ENCODE data around the gene PLIN4. TPM values are rescaled to one million over a fixed set of nuclear protein-coding genes. Genes with fewer than 3 reads are reported as not detected.
"Not testable (repeated sequence)": the region's sequence is repeated elsewhere in the genome, so short reads cannot be mapped to it uniquely, and the experiment has no call there.

The PLIN4 gene
- total RNA-seq (2014; rRNA removed; shearing (Covaris generic); ENCODE audit: low replicate concordance) = 0.24 TPM in 1 of 2 replicates, not detected in the other

GRCh38 chr19:4518345-4519171 lies at the start of gene PLIN4:
Gene PLIN4, minus strand, starts transcription at chr19:4518486. Its CDS starts 214 bp downstream, at chr19:4518272.
- in situ Hi-C loops (cut with HindIII; ENCODE audit: low pct_unique_long_range_greater_than_20kb, low sequenced_read_pairs) = no loop called here

GRCh38 chr19:4567584-4568071 lies 49.3 kb upstream of the PLIN4 start:
- peak; percentile 58 for DNase-seq (ENCODE audit: low read depth)
- in situ Hi-C loops (cut with HindIII; ENCODE audit: low pct_unique_long_range_greater_than_20kb, low sequenced_read_pairs) = no loop called here

More at GRCh38 chr19:4518345-4519171, at the start of gene PLIN4:
- no peak for DNase-seq (ENCODE audit: low read depth)

GRCh38 chr19:4566402-4567051 lies 48.2 kb upstream of the PLIN4 start:
- in situ Hi-C loops (cut with HindIII; ENCODE audit: low pct_unique_long_range_greater_than_20kb, low sequenced_read_pairs) = no loop called here
- no peak for DNase-seq (ENCODE audit: low read depth)

- in situ Hi-C loops (cut with HindIII; ENCODE audit: low pct_unique_long_range_greater_than_20kb, low sequenced_read_pairs); DNase-seq (ENCODE audit: low read depth): not testable (repeated sequence)
These were observed 45.3 kb upstream of the PLIN4 start for GRCh38 chr19:4563562-4563961.

GRCh38 chr19:4562085-4562484 lies 43.8 kb upstream of the PLIN4 start:
- DNase-seq (ENCODE audit: low read depth); in situ Hi-C loops (cut with HindIII; ENCODE audit: low pct_unique_long_range_greater_than_20kb, low sequenced_read_pairs): not testable (repeated sequence)

GRCh38 chr19:4559569-4559968 lies 41.3 kb upstream of the PLIN4 start, which contains the start of gene SEMA6B:
Gene SEMA6B, minus strand, starts transcription at chr19:4559684. Its CDS starts 1,227 bp downstream, at chr19:4558457.
- DNase-seq (ENCODE audit: low read depth) = no peak

GRCh38 chr19:4557971-4558941 lies 40.0 kb upstream of the PLIN4 start:
- no peak for DNase-seq (ENCODE audit: low read depth)
- in situ Hi-C loops (cut with HindIII; ENCODE audit: low pct_unique_long_range_greater_than_20kb, low sequenced_read_pairs) = no loop called here

More at GRCh38 chr19:4559569-4559968, 41.3 kb upstream of the PLIN4 start, which contains the start of gene SEMA6B:
- in situ Hi-C loops (cut with HindIII; ENCODE audit: low pct_unique_long_range_greater_than_20kb, low sequenced_read_pairs) = no loop called here

- in situ Hi-C loops (cut with HindIII; ENCODE audit: low pct_unique_long_range_greater_than_20kb, low sequenced_read_pairs) = no loop called here
- no peak for DNase-seq (ENCODE audit: low read depth)
These were observed 39.1 kb upstream of the PLIN4 start for GRCh38 chr19:4557144-4557970.

GRCh38 chr19:4556597-4557127 lies 38.4 kb upstream of the PLIN4 start:
- peak; percentile 63 for DNase-seq (ENCODE audit: low read depth)
- in situ Hi-C loops (cut with HindIII; ENCODE audit: low pct_unique_long_range_greater_than_20kb, low sequenced_read_pairs) = no loop called here

- in situ Hi-C loops (cut with HindIII; ENCODE audit: low pct_unique_long_range_greater_than_20kb, low sequenced_read_pairs) = no loop called here
- peak; percentile 87 for DNase-seq (ENCODE audit: low read depth)
These were observed 37.6 kb upstream of the PLIN4 start for GRCh38 chr19:4555657-4556561.

GRCh38 chr19:4554717-4555116 lies 36.4 kb upstream of the PLIN4 start:
- in situ Hi-C loops (cut with HindIII; ENCODE audit: low pct_unique_long_range_greater_than_20kb, low sequenced_read_pairs) = no loop called here
- no peak for DNase-seq (ENCODE audit: low read depth)

- in situ Hi-C loops (cut with HindIII; ENCODE audit: low pct_unique_long_range_greater_than_20kb, low sequenced_read_pairs) = no loop called here
- DNase-seq (ENCODE audit: low read depth) = no peak
These were observed 35.5 kb upstream of the PLIN4 start for GRCh38 chr19:4553775-4554174.

GRCh38 chr19:4553092-4553695 lies 34.9 kb upstream of the PLIN4 start:
- DNase-seq (ENCODE audit: low read depth) = no peak
- in situ Hi-C loops (cut with HindIII; ENCODE audit: low pct_unique_long_range_greater_than_20kb, low sequenced_read_pairs) = no loop called here

GRCh38 chr19:4552525-4552819 lies 34.2 kb upstream of the PLIN4 start:
- in situ Hi-C loops (cut with HindIII; ENCODE audit: low pct_unique_long_range_greater_than_20kb, low sequenced_read_pairs) = no loop called here
- no peak for DNase-seq (ENCODE audit: low read depth)

GRCh38 chr19:4550479-4551050 lies 32.3 kb upstream of the PLIN4 start:
- in situ Hi-C loops (cut with HindIII; ENCODE audit: low pct_unique_long_range_greater_than_20kb, low sequenced_read_pairs) = no loop called here
- no peak for DNase-seq (ENCODE audit: low read depth)

- no peak for DNase-seq (ENCODE audit: low read depth)
- in situ Hi-C loops (cut with HindIII; ENCODE audit: low pct_unique_long_range_greater_than_20kb, low sequenced_read_pairs) = no loop called here
These were observed 31.7 kb upstream of the PLIN4 start for GRCh38 chr19:4550018-4550417.

Data from Caki2 (cell line).